Progenitor cell of endocrine pancreas (in vitro differentiated cells): ENCODE measurements around the gene FSTL4. TPM values are rescaled to one million over a fixed set of nuclear protein-coding genes. Genes with fewer than 3 reads are reported as not detected.

ENCODE experiments used
- DNase-seq: peaks from one replicate; pipeline ENCODE4 v3.0.0; 2021; ENCODE audit warnings: low spot score; ENCODE audit not compliant: unreplicated experiment
- H3K27ac Mint-ChIP-seq: 2 replicates; pipeline ENCODE4 v1.8.0; 2021; ENCODE audit warnings: mild to moderate bottlenecking, moderate library complexity, mixed read lengths
- H3K27me3 Mint-ChIP-seq: 2 replicates; pipeline ENCODE4 v1.8.0; 2021; ENCODE audit warnings: mixed read lengths
- H3K36me3 Mint-ChIP-seq: 2 replicates; pipeline ENCODE4 v1.8.0; 2022; ENCODE audit warnings: mixed read lengths; ENCODE audit not compliant: insufficient read depth
- H3K4me1 Mint-ChIP-seq: 2 replicates; pipeline ENCODE4 v1.8.0; 2021; ENCODE audit warnings: low read depth, mixed read lengths
- H3K4me3 Mint-ChIP-seq: 2 replicates; pipeline ENCODE4 v1.8.0; 2021; ENCODE audit warnings: low read depth, mild to moderate bottlenecking, moderate library complexity, mixed read lengths
- H3K9me3 Mint-ChIP-seq: 2 replicates; pipeline ENCODE4 v1.8.0; 2021; ENCODE audit warnings: low read depth, mixed read lengths
- total RNA-seq: library from RNA; stranded (reverse); gene quantifications from 2 replicates; pipeline ENCODE4 v1.2.1, GENCODE V29; 2021
- TF ChIP-seq, protein P1 (sequence below): fragments of 200-600 bp; sonication (generic); IDR thresholded peaks from one replicate; pipeline ENCODE4 v1.5.0; 2021; ENCODE audit warnings: antibody characterized with exemption, mild to moderate bottlenecking; ENCODE audit not compliant: unreplicated experiment

The FSTL4 gene
- total RNA-seq, 1 donor from 2014 or later = 2.4 TPM

- peaks cover 10% of the 10 kb centered on the region for H3K27me3 Mint-ChIP-seq
- DNase-seq = no peak
- no peak overlapping the region for H3K4me3 Mint-ChIP-seq
- no peaks in the 10 kb centered on the region for H3K9me3 Mint-ChIP-seq
- H3K36me3 Mint-ChIP-seq = no peaks in the 10 kb centered on the region
- TF ChIP-seq, protein P1, sequence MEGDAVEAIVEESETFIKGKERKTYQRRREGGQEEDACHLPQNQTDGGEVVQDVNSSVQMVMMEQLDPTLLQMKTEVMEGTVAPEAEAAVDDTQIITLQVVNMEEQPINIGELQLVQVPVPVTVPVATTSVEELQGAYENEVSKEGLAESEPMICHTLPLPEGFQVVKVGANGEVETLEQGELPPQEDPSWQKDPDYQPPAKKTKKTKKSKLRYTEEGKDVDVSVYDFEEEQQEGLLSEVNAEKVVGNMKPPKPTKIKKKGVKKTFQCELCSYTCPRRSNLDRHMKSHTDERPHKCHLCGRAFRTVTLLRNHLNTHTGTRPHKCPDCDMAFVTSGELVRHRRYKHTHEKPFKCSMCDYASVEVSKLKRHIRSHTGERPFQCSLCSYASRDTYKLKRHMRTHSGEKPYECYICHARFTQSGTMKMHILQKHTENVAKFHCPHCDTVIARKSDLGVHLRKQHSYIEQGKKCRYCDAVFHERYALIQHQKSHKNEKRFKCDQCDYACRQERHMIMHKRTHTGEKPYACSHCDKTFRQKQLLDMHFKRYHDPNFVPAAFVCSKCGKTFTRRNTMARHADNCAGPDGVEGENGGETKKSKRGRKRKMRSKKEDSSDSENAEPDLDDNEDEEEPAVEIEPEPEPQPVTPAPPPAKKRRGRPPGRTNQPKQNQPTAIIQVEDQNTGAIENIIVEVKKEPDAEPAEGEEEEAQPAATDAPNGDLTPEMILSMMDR = no peak
- no peak overlapping the region for H3K27ac Mint-ChIP-seq
- peaks cover 5% of the 10 kb centered on the region for H3K4me1 Mint-ChIP-seq
Observed at GRCh38 chr5:133508845-133509741, 103.2 kb downstream of the FSTL4 start.

DNA sequence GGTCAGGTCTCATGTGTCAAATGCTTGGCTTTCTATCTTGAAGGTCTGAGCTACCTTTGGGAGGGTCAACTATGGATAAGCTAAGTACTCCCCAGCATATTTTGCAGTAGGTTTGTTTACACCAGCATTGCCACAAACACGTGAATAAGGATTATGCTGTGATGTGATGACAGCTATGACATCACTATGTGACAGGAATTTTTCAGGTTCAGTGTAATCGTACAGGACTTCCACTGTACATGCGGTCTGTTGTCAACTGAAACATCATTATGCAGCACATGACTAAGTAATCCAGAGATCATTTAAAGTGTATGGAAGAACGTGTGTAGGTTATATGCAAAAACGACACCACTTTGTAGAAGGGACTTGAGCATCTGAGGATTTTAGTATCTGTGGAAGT lies 104.0 kb downstream of the FSTL4 start:
- no peak for DNase-seq
- Mint-ChIP-seq H3K9me3 (no peaks in the 10 kb centered on the region), H3K4me3 (no peak overlapping the region), H3K4me1 (peaks cover 5% of the 10 kb centered on the region), H3K27me3 (peaks cover 15% of the 10 kb centered on the region), H3K36me3 (no peaks in the 10 kb centered on the region), H3K27ac (no peak overlapping the region)
- TF ChIP-seq, protein P1 = no peak

GRCh38 chr5:133506181-133506580 lies 106.2 kb downstream of the FSTL4 start:
- Mint-ChIP-seq H3K4me3 (no peak overlapping the region), H3K27ac (peak overlapping the region; percentile 56), H3K4me1 (peaks cover 5% of the 10 kb centered on the region), H3K27me3 (peaks cover 24% of the 10 kb centered on the region), H3K9me3 (no peaks in the 10 kb centered on the region), H3K36me3 (no peaks in the 10 kb centered on the region)
- no peak for DNase-seq
- TF ChIP-seq, protein P1 = no peak

GRCh38 chr5:133503511-133503910 lies 108.8 kb downstream of the FSTL4 start:
- Mint-ChIP-seq H3K27me3 (peaks cover 38% of the 10 kb centered on the region), H3K27ac (no peak overlapping the region), H3K4me1 (peaks cover 11% of the 10 kb centered on the region), H3K36me3 (no peaks in the 10 kb centered on the region), H3K9me3 (no peaks in the 10 kb centered on the region), H3K4me3 (no peak overlapping the region)
- TF ChIP-seq, protein P1 = no peak
- DNase-seq = no peak

GRCh38 chr5:133499895-133500294 lies 112.4 kb downstream of the FSTL4 start:
- H3K27me3 Mint-ChIP-seq = peaks cover 49% of the 10 kb centered on the region

More at GRCh38 chr5:133499895-133500294, 112.4 kb downstream of the FSTL4 start:
- H3K9me3 Mint-ChIP-seq = no peaks in the 10 kb centered on the region
- no peak overlapping the region for H3K27ac Mint-ChIP-seq
- H3K36me3 Mint-ChIP-seq = no peaks in the 10 kb centered on the region
- TF ChIP-seq, protein P1 = no peak
- no peak overlapping the region for H3K4me3 Mint-ChIP-seq
- no peak for DNase-seq
- peaks cover 6% of the 10 kb centered on the region for H3K4me1 Mint-ChIP-seq
